GM19035 (cell line): Measurements from ENCODE around the gene CBR4.
"Not testable (repeated sequence)": the region's sequence is repeated elsewhere in the genome, so short reads cannot be mapped to it uniquely, and the experiment has no call there.

ENCODE experiments used
- ATAC-seq: cut with Tn5 transposase; IDR thresholded peaks from one replicate; pipeline ENCODE4 v1.9.1; 2021; ENCODE audit not compliant: unreplicated experiment

Gene CBR4

DNA sequence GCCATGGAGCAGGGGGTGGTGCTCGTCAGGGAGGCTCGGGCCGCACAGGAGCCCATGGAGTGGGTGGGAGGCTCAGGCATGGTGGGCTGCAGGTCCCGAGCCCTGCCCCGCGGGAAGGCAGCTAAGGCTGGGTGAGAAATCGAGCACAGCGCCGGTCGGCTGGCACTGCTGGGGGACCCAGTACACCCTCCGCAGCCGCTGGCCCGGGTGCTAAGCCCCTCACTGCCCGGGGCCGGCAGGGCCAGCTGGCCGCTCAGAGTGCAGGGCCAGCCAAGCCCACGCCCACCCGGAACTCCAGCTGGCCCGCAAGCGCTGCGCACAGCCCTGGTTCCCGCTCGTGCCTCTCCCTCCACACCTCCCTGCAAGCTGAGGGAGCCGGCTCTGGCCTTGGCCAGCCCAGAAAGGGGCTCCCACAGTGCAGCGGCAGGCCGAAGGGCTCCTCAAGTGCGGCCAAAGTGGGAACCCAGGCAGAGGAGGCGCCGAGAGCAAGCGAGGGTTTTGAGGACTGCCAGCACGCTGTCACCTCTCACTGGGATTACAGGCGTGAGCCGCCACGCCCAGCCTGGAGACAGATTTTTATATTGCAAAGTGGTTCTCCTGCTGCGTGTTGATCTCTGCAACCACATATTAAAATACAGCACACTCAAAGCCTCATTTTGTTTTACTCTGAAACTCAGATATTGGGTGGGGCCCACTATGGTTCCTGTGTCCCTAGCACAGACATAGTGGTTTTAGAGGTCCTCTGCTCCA lies 26.0 kb upstream of the CBR4 start:
- ATAC-seq: not testable (repeated sequence)

DNA sequence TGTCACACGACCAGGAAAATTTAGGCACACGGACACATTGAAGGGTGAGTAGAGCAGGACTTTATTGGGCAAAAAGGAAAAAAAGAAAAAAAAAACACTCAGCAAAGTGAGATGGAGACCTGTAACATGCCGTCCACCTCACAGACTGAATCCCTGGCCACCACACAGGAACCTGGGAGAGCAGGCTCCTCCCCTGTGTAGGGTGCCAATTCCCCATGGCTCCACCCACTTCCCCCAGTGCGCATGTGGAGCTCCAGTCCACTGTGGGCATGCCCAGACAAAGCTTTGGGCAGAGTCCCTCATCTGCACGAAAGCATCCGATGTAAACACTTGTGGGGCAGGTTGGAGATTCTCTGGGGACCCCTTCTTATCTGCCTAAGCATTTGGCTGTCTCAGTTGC lies 23.6 kb upstream of the CBR4 start:
- no peak for ATAC-seq

DNA sequence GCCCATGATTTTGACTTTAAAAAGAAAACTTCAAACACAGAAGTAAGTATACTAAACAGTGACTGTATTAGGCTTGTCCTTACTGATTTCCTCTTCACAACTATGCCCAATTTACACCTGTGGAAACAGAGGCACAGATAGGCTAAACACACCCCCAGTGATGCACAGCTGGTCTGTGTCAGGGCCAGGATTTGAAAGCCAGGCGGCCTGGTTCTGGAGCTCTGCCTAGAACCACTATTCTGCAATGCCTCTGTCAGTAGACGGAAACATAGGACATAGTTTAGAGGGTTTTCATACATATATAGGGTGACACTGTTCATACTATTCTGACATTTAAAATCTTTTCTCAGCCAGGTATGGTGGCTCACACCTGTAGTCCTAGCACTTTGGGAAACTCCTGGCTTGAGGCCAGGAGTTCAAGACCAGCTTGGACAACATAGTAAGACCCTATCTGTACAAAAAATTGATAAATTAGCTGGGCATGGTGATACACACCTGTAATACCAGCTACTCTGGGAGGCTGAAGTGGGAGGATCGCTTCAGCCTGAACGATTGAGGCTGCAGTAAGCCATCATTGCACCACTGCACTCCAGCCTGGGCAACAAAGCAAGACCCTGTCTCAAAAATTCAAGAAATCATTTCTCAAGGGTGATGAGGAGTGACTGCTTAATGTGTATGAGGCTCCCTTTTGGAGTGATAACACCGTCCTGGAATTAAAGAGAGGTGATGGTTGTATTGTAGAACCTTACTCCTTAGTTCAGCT lies 23.0 kb upstream of the CBR4 start:
- no peak for ATAC-seq

DNA sequence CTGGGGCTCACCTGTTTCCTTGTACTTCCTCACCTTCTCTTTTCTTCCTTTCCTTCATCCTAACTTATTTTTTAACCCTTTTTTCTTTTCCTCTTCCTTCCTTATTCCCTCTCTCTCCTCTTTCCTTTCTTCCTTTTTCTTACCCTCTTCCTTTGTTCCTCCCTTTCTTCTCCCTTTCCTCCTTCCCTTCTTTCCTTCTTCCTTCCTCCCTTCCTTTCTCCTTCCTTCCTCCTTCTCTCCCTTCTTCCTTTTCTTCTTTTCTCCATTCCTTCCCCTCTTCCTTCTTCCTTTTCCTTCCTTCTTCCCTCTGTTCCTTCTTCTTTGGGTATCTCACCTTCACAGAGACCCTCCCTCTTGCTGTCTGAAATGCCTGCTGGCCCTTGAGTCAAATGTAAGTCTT lies 22.1 kb upstream of the CBR4 start:
- no peak for ATAC-seq

DNA sequence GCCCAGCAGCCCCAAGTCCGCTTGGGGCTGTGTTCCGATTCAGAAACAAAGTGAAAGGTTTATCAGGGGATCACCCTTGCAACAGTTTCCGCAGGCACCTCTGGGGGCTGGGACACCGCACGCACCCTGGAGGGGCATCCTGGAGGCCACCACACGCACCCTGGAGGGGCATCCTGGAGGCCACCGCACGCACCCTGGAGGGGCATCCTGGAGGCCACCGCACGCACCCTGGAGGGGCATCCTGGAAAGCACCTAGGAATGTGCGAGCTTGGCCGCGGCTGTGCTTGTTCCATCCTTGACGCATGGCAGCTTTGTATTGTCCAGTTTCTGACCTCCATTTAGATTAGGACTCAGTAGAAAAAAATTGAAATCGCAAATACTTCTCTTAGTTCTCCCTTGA lies 21.3 kb upstream of the CBR4 start:
- no peak for ATAC-seq

DNA sequence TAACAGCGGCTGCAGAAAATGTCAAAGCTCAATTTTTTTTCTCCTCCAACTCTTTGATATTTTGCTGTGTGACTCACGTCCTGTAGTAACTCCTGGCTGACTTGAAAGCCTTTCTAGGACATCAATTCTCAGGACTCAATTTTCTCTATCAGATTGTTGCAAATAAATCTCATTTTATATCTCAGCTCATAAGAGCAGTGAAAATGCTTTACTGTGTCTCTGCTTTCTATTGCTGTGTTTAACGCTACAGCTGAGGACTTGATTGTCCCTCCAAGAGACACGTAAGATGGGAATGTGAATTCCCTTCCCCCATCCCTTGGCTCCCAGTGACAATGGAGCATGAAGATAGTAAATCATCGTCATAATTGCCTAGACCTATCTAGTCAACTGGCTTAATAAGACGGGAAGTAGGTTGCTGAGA lies 20.5 kb upstream of the CBR4 start:
- ATAC-seq: no peak

DNA sequence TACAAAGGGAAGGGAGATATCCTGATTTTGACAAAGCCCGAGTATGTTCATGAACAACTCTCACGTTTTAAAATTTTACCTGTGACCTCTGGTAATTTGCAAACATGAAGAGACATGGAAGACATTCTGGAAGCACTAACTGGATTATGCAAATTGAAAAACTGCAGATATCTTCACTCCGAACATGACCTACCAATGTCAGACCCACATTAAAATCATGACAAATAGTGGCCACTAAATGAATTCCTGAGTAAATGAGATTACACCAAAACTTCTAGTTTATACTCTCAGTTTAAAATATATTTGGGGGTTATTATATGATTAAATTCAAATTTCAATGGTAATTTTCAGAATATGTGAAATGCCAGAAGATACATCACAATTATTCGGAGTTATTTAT lies 19.9 kb upstream of the CBR4 start:
- no peak for ATAC-seq

DNA sequence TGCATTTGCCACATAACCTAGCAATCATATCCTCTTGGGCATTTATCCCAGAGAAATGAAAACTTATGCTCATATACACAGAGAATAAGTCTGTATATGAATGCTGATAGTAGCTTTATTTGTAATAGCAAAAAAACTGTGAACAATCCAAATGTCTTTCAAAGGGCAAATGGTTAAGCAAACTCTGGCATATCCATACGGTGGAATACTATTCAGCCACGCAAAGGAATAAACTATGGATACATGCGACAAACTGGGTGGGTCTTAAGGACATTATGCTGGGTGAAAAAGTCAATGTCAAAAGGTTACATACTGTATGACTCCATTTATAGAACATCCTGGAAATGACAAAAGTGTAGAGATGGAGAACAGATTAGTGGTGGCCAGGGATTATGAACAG lies 17.6 kb upstream of the CBR4 start:
- ATAC-seq: no peak

DNA sequence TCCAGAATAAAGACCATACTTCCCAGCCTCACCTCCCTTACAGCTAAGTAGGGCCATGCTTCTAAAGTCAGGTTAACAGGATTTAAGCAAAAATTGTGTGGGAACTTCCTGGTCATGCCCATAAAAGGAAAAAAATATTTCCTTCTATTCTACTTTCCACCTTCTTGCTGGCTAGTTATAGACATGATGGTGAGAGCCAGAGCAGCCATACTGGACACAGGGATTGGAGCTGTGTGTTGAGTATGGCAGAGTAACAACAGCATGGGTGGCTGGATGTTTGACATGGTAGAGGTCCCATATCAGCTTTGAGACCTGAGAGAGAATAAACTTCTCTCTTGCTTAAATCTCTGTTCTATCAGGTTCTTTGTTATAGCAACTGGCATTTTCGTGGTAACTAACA lies 15.1 kb upstream of the CBR4 start:
- no peak for ATAC-seq

DNA sequence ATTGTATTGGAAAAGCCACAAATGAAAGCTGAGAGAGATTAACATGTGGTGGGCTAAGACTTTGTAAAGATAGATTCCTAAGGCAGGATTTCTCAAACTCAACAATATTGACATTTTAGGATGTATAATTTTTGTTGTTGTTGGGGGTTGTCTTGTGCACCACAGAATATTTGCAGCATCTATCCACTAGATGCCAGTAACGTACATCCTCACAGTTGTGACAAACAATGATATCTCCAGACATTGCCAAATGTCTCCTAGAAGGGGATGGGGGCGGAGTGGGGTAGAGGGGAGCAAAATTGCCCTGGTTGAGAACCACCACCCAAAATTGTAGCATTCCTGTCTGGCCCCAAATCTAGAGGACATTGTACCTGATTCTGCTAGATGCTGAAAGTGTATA lies 14.7 kb upstream of the CBR4 start:
- peak; percentile 72 for ATAC-seq

DNA sequence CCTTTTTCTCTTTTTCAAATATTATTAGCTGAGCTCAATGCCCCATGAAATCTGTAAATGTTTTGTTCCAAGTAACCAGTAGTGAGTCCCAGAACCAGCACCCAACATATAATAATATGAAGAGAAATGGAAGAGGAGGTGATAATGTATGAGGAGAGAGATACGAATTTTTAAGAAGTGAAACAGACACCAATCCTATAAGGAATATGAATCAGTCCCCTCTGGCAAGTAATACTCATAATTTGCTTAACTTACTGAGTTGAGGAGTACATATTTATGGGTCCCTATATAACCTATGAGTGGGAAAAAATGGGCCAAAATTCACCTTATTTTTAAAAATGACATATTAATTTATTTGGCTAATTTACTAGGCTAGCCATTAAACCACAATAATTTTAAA lies 8.4 kb upstream of the CBR4 start:
- no peak for ATAC-seq

DNA sequence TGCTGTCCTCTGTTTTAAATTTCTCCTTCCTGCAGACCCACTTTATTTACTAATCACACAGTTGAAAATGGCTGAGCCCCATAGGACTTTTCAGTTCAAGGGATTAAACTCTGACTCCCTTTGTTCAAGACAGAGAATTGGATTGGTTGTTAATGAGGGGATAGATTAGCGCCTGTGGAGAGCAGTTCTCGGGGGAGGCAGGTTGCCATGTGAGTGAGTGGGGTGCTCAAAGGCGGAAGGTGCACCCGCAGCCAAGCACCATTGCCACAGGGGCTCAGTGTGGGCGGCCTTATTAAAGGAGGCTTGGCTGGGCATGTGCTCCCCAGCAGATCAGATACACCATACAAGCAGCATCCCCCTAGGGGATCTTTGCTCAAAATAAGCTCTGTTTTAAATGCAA lies 7.9 kb upstream of the CBR4 start:
- no peak for ATAC-seq

DNA sequence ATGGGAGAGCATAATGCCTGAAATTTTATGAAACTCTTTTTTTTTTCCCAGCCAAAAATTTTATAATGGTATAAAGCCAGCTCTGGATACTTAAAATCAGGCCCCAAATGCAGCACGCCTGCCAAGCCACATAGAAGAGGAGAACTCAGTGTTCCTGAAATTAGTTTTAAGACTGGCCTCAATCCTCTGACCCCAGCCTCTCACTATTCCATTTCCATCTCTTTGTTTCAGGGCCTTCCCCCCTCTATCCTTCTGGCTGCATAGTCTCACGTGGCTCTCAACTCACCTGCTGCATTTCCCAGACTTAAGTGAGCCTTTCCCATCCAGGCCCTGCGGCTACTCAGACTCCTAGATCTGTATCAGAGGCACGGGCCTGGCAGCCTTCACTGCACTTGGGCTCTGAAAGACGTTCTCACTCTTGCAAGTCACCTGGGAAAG lies 5.2 kb upstream of the CBR4 start:
- ATAC-seq: no peak

DNA sequence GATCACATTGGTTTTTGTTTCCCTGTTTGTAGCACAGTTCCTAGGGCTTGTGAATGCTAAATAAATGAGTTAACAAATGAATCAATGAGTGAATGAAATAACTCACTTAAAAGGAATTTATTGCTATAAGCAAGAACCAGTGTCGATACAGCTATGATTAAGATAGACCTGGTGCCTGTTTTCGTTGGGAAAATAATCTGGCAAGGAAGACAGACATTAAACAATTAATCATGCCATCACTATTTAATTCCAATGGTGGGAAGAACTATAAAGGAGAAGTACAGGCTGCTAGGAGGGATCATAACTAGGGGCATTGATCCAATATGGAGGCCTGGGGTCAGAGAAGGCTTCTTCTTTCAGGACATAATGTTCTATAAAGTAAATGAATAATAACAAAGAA lies 4.5 kb upstream of the CBR4 start:
- no peak for ATAC-seq

DNA sequence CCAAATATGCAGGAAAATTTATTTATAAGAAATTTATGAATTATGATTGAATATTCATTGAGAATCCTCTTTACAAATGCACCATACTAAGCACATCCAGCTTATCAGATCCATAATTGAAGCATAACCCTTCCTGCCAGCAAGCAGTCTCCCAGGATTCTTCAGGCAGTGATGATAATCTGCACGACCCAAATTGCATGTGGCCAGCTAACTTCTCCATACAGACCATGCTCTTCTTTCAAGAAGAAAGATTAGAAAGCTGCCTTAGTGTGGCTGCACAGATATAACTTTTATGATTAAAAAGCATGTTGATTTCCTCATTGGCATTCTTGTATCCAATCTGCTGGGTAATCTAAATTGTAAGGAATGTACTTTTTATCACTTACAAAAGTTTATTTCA lies 3.3 kb upstream of the CBR4 start:
- no peak for ATAC-seq

DNA sequence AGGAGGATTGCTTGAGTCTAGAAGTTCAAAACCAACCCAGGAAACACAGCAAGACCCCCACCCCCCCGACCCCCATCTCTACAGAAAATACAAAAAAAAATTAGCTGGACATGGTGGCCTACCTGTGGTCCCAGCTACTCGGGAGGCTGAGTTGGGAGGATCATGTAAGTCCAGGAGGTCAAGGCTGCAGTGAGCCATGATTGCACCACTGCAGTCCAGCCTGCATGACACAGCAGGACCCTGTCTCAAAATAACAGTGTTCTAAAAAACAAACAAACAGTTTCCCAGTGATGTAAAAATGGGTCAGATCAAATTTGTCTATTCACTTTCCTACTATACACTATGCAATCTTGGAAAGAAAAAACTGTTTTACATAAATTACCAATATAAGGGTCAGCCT lies 2.0 kb upstream of the CBR4 start:
- ATAC-seq: no peak

DNA sequence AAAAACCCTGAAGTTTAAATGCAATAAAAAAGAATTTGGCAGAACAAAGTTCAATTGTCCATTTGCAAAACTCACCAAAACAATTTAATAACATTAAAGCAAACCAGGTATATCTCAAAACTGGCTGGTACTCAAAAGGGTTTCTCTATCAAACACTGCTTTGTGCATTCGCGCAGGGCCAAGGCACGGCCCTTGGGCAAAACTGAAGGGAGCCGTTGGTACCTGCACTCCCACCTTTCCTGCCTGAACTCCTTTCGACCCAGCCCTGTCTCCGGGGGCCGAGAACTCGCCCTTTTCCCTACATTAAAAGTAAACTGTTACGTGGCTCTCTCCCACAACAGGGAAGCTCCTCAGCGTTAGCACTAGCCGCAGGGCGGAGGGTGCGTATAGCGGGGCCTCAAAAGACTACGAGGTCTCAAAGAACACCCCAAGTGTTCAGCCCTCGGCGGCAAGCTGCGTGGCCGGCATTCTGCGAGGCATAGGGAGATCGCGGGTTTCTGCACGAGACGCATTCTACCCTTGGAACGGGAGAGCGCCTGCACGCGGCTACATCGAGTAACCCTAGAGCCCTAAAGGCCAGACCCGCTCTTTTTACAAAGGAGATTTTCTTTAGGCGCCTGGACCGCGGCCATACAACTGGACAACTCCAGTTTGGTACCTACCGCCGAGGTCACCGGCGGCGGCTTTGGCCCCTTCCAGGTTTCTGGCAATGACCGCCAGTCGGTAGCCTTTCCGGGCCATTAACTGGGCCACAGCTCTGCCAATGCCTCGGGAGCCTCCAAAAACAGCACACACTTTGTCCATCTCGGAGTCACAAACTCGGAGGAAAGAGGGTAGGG lies 550 bp downstream of the CBR4 start:
- peak; percentile 31 for ATAC-seq

DNA sequence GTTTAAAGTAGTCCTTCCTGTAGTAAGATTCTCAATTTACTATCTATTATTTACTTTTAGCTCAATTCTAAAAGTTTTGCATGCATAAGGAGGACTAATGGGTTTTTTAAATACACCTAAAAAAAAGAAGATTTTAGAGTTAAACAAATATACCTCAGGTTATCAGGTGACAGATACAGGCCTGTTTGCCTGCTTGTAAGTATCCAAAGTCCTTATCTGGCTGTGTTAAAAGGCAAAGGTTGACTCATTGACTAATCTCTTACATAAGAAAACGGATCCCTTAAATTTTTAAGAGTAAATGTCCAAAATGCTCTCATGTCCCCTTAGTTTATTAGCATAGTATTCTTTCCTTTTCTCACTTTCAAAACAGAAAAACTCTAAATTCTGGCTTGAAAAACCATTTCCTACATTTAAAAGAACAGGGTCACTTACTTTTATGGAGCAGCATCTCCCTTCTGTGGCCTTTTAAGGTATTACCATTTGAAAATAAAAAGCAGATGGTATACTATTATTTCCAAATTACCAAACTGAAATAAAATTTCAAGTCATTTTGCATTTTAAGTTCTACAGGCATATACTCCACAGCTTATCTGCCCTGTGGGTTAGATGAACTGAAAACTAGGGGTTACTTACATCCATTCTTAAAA lies 4.5 kb downstream of the CBR4 start:
- ATAC-seq: no peak

DNA sequence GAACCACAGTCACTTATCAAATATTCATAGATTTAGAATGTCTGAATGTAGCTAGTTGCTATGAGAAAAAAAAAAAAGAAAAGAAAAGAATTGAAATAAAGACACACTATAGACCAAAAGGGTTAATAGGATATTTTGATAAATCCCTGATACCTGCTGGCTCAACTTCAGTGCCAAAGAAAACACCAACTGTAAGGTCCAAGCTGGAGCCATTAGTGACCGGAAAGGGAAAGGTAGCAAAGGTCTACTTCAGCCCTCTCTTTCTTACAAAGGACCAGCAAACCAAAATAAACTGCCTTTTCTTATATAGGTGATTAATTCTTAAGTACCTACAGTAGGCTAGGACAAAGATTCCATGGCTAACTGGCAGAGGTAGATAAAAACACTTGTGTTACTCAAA lies 9.7 kb downstream of the CBR4 start:
- ATAC-seq: no peak

DNA sequence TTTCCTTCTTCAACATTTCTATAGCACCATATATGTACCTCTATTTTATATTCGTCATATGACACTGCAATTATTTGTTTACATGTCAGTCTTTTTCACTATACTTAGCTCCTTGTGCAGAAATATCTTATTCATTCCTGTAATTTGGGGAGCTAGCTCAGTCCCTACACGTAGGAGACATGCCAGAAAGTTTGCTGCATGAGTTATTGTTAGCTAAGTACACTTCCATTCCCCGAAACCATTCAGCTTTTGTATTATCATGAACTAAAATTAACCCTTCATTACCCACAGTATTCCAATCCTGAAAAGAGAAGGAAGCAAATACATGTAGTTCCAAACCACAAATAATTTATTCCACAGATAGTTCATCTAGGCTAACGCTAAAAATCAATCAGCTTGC lies 10.2 kb downstream of the CBR4 start:
- no peak for ATAC-seq

DNA sequence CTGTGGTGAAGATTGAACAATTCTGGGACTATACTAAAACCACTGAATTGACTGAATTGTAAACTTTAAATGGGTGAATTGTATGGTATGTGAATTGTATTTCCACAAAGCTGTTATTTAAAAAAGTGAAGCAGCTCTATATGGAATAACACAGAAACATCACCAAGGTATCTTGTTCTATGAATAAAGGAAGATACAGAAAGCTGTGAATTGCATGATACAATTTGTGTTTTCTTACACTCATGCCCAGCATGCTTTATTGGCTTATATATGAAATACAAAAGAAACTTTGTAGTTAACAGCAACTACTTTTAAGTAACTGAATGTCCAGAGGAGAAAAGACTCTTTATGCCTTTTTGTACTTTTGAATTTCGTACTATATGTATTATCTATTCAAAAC lies 11.5 kb downstream of the CBR4 start:
- no peak for ATAC-seq
